Endothelial cell of umbilical vein (primary cell): ENCODE results near the gene PCGF3. TPM values are rescaled to one million over a fixed set of nuclear protein-coding genes. Genes with fewer than 3 reads are reported as not detected.

ENCODE experiments used
- BruUV-seq: library from RNA; stranded (reverse); fragments of 400-500 nt; replicated peaks from 2 replicates; lab custom pipeline; 2021; lab: Mats Ljungman, UMichigan
- CTCF ChIA-PET: fragments of 300-600, 350-600 bp; sonication (Branson Sonifier 250); formaldehyde crosslinking; loops from one replicate; lab custom pipeline; 2021; ENCODE audit warnings: antibody characterized with exemption, inconsistent platforms; lab: Charles Lee
- POLR2A ChIA-PET: fragments of 300-600, 350-600 bp; sonication (Branson Sonifier 250); formaldehyde crosslinking; loops from one replicate; lab custom pipeline; 2021; ENCODE audit warnings: antibody characterized with exemption, inconsistent platforms; lab: Charles Lee
- DNase-seq: peaks from one replicate; pipeline ENCODE4 v3.0.0-alpha.2; 2011; ENCODE audit warnings: low read depth, low spot score
- FAIRE-seq: peaks from 2 replicates; lab custom pipeline; 2011; peaks lifted over from hg19 to GRCh38; lab: Jason Lieb, UNC
- H2AFZ ChIP-seq: 2 replicates; pipeline ENCODE4 v1.6.0; 2012; ENCODE audit warnings: low read depth, low read length, control low read depth, inconsistent platforms
- H3K27ac ChIP-seq: 2 replicates; pipeline ENCODE4 v1.5.1; 2011; ENCODE audit warnings: low read depth, mild to moderate bottlenecking, control low read depth, low read length, moderate library complexity; ENCODE audit not compliant: insufficient read depth
- H3K27me3 ChIP-seq, 2 experiments: 2 replicates each; pipeline versions ENCODE4 v1.6.0 to v1.6.1; 2011; ENCODE audit warnings: low read length in 2 of 2, mixed read lengths in 1 of 2; ENCODE audit not compliant: control insufficient read depth in 2 of 2, insufficient read depth in 2 of 2
- H3K36me3 ChIP-seq, 2 experiments: 2 replicates in 1 of 2; 3 replicates in 1 of 2; pipeline ENCODE4 v1.5.1; 2011; ENCODE audit warnings: low read length in 2 of 2, mild to moderate bottlenecking in 1 of 2, moderate library complexity in 1 of 2; ENCODE audit not compliant: control insufficient read depth in 2 of 2, insufficient read depth in 2 of 2; ENCODE audit errors: extremely low read depth in 1 of 2
- H3K4me1 ChIP-seq: 3 replicates; pipeline ENCODE4 v1.5.1; 2011; ENCODE audit warnings: mild to moderate bottlenecking, low read length; ENCODE audit not compliant: control insufficient read depth, insufficient read depth; ENCODE audit errors: extremely low read depth
- H3K4me2 ChIP-seq: 2 replicates; pipeline ENCODE4 v1.6.1; 2011; ENCODE audit warnings: low read length, control low read depth, mixed read lengths; ENCODE audit not compliant: insufficient read depth
- H3K4me3 ChIP-seq, 3 experiments: fragments of 200-600 bp in 1 of 3; sonication (generic), shearing (Covaris generic) in 1 of 3; replicated peaks in 1 of 3; 2 replicates each; pipeline ENCODE4 v1.5.1; 2011 to 2016; ENCODE audit warnings: control low read depth in 3 of 3, low read length in 3 of 3, mild to moderate bottlenecking in 2 of 3, inconsistent platforms in 1 of 3, low read depth in 1 of 3, moderate library complexity in 1 of 3; ENCODE audit not compliant: insufficient read depth in 1 of 3
- H3K79me2 ChIP-seq: 2 replicates; pipeline ENCODE4 v1.6.0; 2012; ENCODE audit warnings: low read length, inconsistent platforms; ENCODE audit not compliant: control insufficient read depth, insufficient read depth
- H3K9ac ChIP-seq: replicated peaks from 2 replicates; pipeline ENCODE3; 2011; ENCODE audit warnings: low read length, control low read depth; ENCODE audit not compliant: insufficient read depth; ENCODE audit errors: extremely low read depth
- H3K9me1 ChIP-seq: replicated peaks from 3 replicates; pipeline ENCODE4 v1.6.0; 2011; ENCODE audit warnings: mild to moderate bottlenecking, low read length; ENCODE audit not compliant: control insufficient read depth, insufficient read depth; ENCODE audit errors: extremely low read depth
- H3K9me3 ChIP-seq: replicated peaks from 2 replicates; pipeline ENCODE4 v1.5.1; 2012; ENCODE audit warnings: low read length, inconsistent platforms; ENCODE audit not compliant: control insufficient read depth, insufficient read depth
- H4K20me1 ChIP-seq: replicated peaks from 2 replicates; pipeline ENCODE3; 2011; ENCODE audit warnings: mild to moderate bottlenecking, low read length; ENCODE audit not compliant: control insufficient read depth, insufficient read depth; ENCODE audit errors: extremely low read depth
- CTCF ChIP-seq, 2 donors: IDR thresholded peaks; 1 replicate in 1 of 2; 2 replicates in 1 of 2; pipeline ENCODE4 v1.5.1; 2011; ENCODE audit warnings: low read length in 2 of 2, mild to moderate bottlenecking in 2 of 2, moderate library complexity in 2 of 2, control low read depth in 1 of 2, inconsistent platforms in 1 of 2, low read depth in 1 of 2; ENCODE audit not compliant: insufficient read depth in 1 of 2; ENCODE audit errors: extremely low read depth in 1 of 2
- EZH2 ChIP-seq: IDR thresholded peaks from 2 replicates; pipeline ENCODE4 v1.6.1; 2012; ENCODE audit warnings: borderline replicate concordance, low read depth, mild to moderate bottlenecking, moderate library complexity, low read length, inconsistent platforms; ENCODE audit not compliant: severe bottlenecking
- FOS ChIP-seq: IDR thresholded peaks from 2 replicates; pipeline ENCODE4 v1.6.1; 2011; ENCODE audit warnings: mild to moderate bottlenecking, low read length, moderate library complexity, borderline replicate concordance; ENCODE audit not compliant: insufficient read depth
- GATA2 ChIP-seq: IDR thresholded peaks from 2 replicates; pipeline ENCODE4 v1.7.0; 2011; ENCODE audit warnings: low read depth, mild to moderate bottlenecking, moderate library complexity, mixed read lengths, low read length; ENCODE audit not compliant: insufficient read length, insufficient read depth
- JUN ChIP-seq: IDR thresholded peaks from 2 replicates; pipeline ENCODE4 v1.6.1; 2011; ENCODE audit warnings: borderline replicate concordance, low read depth; ENCODE audit not compliant: insufficient read length, insufficient read depth
- MAX ChIP-seq: IDR thresholded peaks from 2 replicates; pipeline ENCODE4 v1.6.1; 2011; ENCODE audit not compliant: insufficient read depth, insufficient read length
- MYC ChIP-seq: IDR thresholded peaks from one replicate; pipeline ENCODE4 v1.6.1; 2011; ENCODE audit warnings: mild to moderate bottlenecking, low read depth, low read length
- POLR2A ChIP-seq: IDR thresholded peaks from 2 replicates; pipeline ENCODE4 v1.6.1; 2012; ENCODE audit warnings: low read depth, mild to moderate bottlenecking, control low read depth, low read length
- POLR2AphosphoS5 ChIP-seq: IDR thresholded peaks from 2 replicates; pipeline ENCODE4 v1.6.1; 2012; ENCODE audit warnings: low read depth, mild to moderate bottlenecking, control low read depth, low read length, moderate library complexity; ENCODE audit not compliant: insufficient read depth
- dilution Hi-C: fragments of 300-500 bp; cut with MboI; formaldehyde crosslinking; loops from one replicate; pipeline ENCODE4 v1.15.0; 2019; ENCODE audit warnings: low sequenced_read_pairs; ENCODE audit not compliant: extremely low pct_ligation_motif_present
- intact Hi-C: fragments of 100-400 bp; cut with micrococcal nuclease; formaldehyde crosslinking; loops from one replicate; pipeline ENCODE4 v1.10.0; 2022
- polyA plus RNA-seq, 4 experiments: library from polyadenylated mRNA; depleted of rRNA in 3 of 4; stranded (reverse) in 3 of 4; unstranded in 1 of 4; fragments of >200 nt; gene quantifications; 2 replicates each; pipeline versions ENCODE4 v1.2.1 to v1.2.3, GENCODE V29; 2011 to 2012; ENCODE audit warnings: missing spikeins in 1 of 4
- total RNA-seq: library from RNA; stranded (reverse); gene quantifications from 2 replicates; pipeline ENCODE4 v1.2.3, GENCODE V29; 2021

PCGF3 gene
- total and polyA plus RNA-seq, 2 donors (not counting 3 experiments of a cell fraction or from before 2014, with no cell fraction given): 70.2 to 91.8 TPM

DNA sequence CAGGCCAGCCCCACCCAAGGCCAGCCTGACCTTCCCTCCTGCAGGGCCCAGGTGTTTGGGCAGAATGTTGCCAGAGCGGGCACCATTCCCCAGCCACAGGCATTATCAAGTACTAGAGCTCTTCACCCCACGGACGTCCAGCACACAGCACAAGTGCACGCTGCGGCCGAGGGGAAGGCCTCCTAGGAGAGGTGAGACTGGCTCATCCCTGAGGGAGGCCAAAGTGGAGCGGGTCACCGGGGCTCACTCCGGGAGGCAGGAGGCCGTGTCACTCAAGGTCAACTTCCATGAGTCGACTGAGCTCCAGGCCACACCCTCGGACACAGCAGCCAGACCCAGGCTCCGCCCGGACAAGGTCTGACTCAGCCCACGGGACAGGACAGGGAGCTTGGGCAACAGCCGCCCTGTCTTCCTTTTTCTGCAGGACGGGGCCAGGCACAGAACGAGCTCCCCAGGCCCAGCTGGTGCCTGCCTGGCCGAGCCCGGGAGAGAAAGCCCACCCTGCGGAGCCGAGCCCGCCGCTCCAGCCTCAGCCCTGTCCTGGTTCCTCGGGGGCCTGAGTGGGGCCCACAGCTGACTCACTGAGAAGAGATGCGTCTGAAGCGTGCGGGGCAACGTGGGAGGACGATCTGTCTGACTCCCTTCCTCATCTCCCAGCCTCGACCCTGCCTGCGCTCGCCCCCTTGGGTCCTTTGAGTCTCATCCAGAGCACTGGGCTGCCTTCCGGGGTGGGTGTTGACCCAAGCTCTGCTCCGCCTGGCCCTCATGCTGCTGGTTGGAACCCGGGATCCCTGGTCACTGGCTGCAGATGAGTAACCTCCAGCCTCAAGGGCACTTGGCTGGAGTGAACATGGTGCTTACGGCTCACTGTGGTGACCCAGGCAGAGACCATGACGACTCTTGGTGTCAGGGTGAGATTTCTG is 18.3 kb upstream of the PCGF3 start:
- Histone ChIP-seq H3K27ac (no peak overlapping the region), H3K79me2 (no peaks in the 10 kb centered on the region), H3K4me1 (peaks cover 14% of the 10 kb centered on the region), H3K36me3 (no peaks in the 10 kb centered on the region), H3K9me3 (no peaks in the 10 kb centered on the region), H3K9ac (no peak overlapping the region), H3K4me2 (no peak overlapping the region), H3K4me3 (no peak overlapping the region), H3K27me3 (no peaks in the 10 kb centered on the region), H2AFZ (no peak overlapping the region), H3K9me1 (no peaks in the 10 kb centered on the region), H4K20me1 (no peaks in the 10 kb centered on the region)
- TF ChIP-seq FOS: peak; percentile 28
- no peak for TF ChIP-seq MAX
- ChIA-PET POLR2A (no interaction called here), CTCF (interaction anchor here (0.7 to 1.2 kb wide), 4 partner anchors 13 to 56 kb away, joined by 3 to 4 read pairs (median 3); partner anchors contain the start of genes ATP5ME and MYL5)
- intact Hi-C loops: loop anchor here (1.0 kb wide), 1 partner anchor 18 kb away; the partner anchor contains the start of gene PCGF3
- no TSS peak for BruUV-seq
- peak; percentile 81 for FAIRE-seq
- dilution Hi-C loops: no loop called here
- peak; percentile 45 for DNase-seq

GRCh38 chr4:687971-688853 is 17.4 kb upstream of the PCGF3 start:
- H3K27me3 ChIP-seq: no peaks in the 10 kb centered on the region
- H3K9me1 ChIP-seq: no peaks in the 10 kb centered on the region
- intact Hi-C loops (loop anchor here (1.0 kb wide), 1 partner anchor 17 kb away; the partner anchor contains the start of gene PCGF3), dilution Hi-C loops (no loop called here)
- FAIRE-seq (no peak), DNase-seq (no peak)
- H3K4me2 ChIP-seq: peak overlapping the region; percentile 30
- no peaks in the 10 kb centered on the region for H3K79me2 ChIP-seq
- TF ChIP-seq POLR2AphosphoS5 (no peak), EZH2 (no peak), POLR2A (no peak), MAX (no peak), MYC (no peak), FOS (no peak), GATA2 (no peak), JUN (no peak), CTCF (IDR thresholded peaks at IDR 0.05; ENCODE audit: extremely low read depth in 1 of 2, insufficient read depth in 1 of 2, low read depth in 1 of 2, low read length in 2 of 2) (no peak)
- no peaks in the 10 kb centered on the region for H4K20me1 ChIP-seq
- peak overlapping the region; percentile 95 for H2AFZ ChIP-seq
- ChIA-PET CTCF (interaction anchor here (0.7 to 1.0 kb wide), 2 partner anchors 33 to 55 kb away, joined by 3 read pairs; no protein-coding TSS in a partner anchor), POLR2A (no interaction called here)
- H3K4me3 ChIP-seq: peak overlapping the region in 2 of 3 experiments; percentile 0 to 35
- H3K36me3 ChIP-seq: no peaks in the 10 kb centered on the region
- no peak overlapping the region for H3K27ac ChIP-seq
- peaks cover 14% of the 10 kb centered on the region for H3K4me1 ChIP-seq
- H3K9me3 ChIP-seq: no peaks in the 10 kb centered on the region
- no peak overlapping the region for H3K9ac ChIP-seq
- no TSS peak for BruUV-seq
